Right forelimb (tissue), 1 donor: ENCODE data around the gene CEMIP2.

Experiments
- DNase-seq: peaks from one replicate; pipeline ENCODE4 v3.0.0-alpha.2; 2018

Gene CEMIP2

DNA sequence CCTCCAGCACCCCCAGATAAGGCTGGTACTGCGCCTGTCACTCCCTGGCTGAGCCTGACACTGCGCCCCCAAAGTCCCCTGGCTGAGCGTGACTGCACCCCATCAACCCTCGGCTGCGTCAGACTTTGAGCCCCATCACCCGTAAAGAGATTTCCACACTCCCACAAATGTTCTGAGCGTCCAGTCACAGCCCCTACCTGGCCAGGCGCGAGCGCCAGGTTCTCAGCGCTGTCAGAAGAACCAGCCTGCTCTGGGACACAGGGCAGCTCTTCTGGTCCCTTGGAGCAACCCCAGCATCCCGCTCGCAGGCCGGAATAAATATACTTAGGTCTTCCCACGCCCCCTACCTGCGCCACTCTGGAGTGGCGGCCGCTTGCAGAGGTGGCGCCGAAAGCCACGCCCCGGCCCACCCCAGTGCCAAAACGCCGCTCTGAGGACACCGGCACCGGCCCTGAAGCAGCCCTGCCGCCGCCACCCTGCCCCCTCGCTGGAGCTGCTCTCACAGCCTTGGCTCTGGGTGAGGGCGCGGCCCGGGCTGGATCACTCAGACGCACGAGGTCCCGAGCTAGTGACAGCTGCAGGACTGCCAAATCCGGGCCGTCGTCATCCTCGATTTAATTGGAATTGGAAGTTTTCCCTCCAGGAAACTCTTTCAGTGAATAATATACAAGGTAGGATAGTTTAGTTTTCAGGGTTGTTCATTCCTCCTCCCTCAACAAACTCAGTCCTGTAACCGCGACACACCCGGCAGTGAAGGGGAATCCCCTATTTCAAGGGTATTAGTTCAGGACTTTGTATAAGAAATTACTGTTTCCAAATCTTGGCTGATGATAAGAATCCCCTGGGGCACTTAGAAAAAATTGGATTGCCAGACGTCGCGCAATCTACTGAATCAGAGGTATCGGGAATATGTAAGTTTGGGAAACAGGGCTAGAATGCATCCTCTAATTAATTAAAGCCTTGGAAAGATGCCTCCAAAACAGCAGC is 1.2 kb upstream of the CEMIP2 start:
- peak; percentile 78 for DNase-seq

GRCh38 chr9:71767776-71768321 is 464 bp downstream of the CEMIP2 start:
- DNase-seq = no peak

- no peak for DNase-seq
Measured at GRCh38 chr9:71767163-71767775, 1.0 kb downstream of the CEMIP2 start.

DNA sequence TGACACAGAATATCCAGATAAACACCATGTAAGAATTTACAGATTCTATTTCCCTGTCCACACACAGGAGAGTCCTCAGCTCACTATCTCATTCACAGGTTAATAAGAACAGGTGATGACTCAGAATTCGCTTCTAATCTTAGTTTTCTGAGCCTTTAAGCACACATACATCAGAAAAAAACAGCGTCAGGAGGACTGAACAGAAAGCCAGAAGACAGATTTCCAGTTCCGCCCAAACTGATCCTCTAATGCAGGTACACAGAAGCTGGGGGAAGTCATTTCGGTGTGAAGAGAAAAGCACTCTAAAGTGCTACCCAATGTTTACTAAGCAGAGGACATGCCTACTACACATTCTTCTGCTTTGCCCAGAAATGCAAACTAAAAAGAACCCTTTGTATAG is 1.6 kb downstream of the CEMIP2 start:
- DNase-seq = no peak

GRCh38 chr9:71765693-71766092 is 2.6 kb downstream of the CEMIP2 start:
- no peak for DNase-seq

DNA sequence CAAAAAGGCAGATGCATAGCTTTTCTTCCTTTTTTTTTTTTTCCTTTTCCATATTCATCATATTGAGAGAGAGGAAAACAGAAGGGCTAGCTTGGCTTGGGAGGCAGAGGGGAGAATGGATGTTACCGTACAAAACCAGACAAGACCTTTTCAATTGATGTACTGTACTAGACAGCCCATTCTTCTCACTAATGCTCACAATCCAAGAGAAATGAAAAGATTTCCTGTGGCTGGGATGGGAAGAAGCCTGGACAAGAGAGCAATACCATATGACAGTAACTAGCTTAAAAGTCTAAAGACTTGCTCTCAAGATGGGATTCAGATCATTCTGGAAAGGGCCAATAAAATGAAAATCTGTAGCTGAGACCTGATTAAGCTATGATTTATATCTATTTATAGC is 3.4 kb downstream of the CEMIP2 start:
- no peak for DNase-seq

GRCh38 chr9:71764463-71764862 is 3.9 kb downstream of the CEMIP2 start:
- no peak for DNase-seq

DNA sequence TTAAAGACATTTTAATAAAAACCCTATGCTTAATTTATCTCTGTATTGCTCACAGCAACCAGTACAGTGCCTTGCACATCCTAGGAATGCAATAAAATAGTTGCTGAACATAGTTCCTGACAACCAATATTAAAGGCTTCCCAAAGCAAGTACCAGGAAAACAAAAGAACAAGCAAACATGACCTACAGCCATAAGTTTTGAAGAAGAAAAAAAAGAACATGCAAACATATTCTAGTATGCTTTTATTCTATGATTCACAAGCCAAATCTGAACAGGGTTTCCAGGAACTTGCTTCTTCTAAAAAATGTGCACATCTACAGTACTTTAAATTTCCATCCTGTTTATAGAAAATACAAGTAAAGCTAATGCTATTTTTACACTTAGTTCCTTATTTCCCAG is 4.5 kb downstream of the CEMIP2 start:
- DNase-seq = no peak

DNA sequence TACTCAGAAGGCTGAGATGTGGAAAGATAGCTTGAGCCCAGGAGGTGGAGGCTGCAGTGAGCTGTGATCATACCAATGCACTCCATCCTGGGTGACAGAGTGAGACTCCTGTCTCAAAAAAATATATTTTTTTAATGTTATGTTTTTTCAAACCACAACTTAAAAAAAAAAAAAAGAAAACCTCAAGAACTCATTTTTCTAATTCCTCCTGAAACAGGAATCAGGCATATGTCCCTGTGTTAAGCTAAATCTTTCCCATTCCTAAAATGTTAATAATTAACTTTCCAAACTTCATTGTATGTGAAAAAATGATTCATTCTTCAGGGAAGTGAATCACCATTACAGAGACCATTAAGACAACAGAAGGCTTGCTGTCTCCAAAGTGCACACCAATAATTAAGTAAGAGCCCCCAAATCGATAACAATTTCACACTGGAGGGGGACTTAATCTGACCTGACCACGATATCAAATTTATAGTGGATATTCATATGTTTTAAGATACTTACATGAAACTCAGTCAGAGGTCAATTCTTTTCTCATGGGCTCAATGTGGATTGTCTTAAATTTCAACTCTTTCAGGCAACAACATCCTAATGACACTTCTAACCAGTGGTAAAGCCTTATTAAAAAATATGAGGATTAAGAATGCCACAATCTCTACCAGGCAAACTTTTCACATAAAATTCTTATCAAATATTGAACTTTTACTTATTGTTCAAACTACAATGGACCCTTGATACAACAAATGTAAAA is 5.2 kb downstream of the CEMIP2 start:
- no peak for DNase-seq

DNA sequence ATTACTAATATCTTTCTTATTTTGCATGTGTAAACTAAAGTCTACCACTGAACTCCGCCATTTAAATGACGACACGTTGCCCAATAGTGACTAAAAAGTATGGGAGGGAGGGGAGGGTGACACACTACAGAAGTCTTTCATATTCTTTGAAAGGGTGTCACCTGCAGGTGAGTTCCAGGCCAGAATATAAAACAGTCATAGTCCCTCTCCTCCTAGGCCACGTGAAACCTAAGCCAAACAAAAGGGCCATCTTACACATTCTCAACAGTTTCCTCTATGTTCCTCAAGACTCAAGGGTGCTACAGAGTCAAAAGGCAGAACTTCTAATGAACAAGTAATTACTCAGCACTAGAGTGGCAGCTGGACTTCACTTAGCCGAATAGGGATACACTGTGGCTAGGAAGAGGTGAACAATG is 6.4 kb downstream of the CEMIP2 start:
- no peak for DNase-seq

- no peak for DNase-seq
Measured at GRCh38 chr9:71760901-71761300, 7.4 kb downstream of the CEMIP2 start.

GRCh38 chr9:71758785-71759184 is 9.5 kb downstream of the CEMIP2 start:
- DNase-seq = no peak

GRCh38 chr9:71758277-71758676 is 10.0 kb downstream of the CEMIP2 start:
- no peak for DNase-seq

- no peak for DNase-seq
Measured at GRCh38 chr9:71756753-71757152, 11.6 kb downstream of the CEMIP2 start.

- DNase-seq = no peak
Measured at GRCh38 chr9:71755869-71756268, 12.4 kb downstream of the CEMIP2 start.

DNA sequence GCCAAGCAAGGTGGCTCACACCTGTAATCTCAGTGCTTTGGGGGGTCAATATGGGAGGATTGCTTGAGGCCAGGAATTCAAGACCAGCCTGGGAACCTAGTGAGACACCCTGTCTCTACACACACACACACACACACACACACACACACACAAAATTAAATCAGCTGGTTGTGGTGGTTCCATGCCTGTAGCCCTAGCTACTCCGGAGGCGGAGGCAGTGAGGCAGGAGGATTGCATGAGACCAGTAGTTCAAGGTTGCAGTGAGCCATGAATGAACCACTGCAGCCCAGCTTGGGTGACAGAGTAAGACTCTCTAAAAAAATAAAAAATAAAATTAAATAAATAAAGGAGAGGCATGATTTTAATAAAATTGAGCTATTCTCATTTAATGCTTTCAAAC is 13.1 kb downstream of the CEMIP2 start:
- DNase-seq = no peak

DNA sequence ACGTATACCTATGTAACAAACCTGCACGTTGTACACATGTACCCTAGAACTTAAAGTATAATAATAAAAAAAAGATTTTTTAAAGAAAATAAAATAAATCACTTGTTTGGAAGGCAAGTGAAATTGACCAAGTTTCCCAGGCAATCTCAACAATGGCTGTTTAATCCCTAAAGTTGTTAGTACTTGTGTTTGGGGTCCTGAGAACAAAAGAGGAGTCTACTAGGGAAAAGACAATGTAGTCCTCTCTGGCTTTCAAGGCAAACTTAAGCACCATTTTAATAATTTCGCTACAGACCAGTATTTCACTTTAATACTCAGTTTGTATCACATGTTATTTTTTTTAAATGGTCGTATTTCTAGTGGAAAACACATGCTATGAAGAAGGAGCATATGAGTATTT is 14.2 kb downstream of the CEMIP2 start:
- DNase-seq = no peak

- DNase-seq = no peak
Measured at GRCh38 chr9:71752928-71753327, 15.4 kb downstream of the CEMIP2 start.

DNA sequence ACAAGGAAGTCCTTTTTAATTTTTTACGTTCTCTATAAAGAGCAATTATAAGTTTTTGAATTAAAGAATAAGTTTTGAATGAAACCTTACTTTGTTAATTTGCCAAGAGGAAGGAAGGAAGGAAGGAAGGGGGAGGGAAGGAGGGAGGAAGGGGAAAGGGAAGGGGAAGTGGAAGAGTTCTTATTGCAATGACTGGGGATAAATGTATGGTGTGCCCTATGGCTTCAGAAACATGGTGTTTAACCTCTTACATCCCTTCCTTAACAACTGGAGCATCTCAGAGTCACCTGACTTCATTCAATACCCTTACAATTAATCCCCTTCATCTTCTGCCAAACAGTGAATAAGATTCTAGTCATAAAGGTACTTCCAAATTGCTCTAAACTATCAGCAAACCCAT is 16.0 kb downstream of the CEMIP2 start:
- DNase-seq = no peak

DNA sequence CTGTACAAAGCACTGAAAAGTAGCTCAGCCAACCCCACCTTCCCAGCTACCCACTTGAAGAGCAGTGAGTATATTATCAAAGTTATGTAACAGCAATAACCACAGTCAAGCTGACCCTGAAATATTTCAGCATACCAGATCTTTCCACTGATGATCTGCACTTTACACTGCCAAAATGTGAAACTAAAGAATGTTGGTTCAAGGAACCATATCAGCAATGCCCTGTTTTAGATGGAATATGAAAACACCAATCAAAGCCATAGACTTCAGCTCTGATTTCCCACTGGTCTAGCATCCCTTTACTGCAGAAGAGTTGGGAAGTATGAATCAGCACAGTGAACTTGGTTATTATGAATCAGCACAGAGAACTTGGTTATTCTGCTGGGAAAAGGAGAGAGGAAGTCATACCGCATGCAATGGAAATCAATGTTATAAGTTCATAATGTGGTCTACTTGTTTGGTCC is 20.0 kb downstream of the CEMIP2 start:
- DNase-seq = no peak

GRCh38 chr9:71747576-71747975 is 20.7 kb downstream of the CEMIP2 start:
- no peak for DNase-seq

DNA sequence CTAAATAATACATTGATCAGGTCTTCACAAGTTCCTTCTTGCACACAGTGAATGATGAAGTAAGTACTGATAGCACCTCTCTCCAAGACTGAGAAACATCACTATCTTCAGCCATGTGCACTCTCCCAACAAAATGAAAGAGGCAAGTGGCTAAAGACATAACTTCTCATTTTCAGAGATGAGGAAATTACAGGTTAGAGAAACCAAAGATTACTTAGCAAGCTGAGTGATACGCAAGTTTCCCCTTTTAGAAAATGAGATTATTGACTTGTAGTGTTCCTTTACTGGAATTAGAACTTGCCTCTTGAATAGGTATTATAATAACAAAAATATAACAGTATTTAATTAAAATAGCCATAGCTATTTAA is 21.6 kb downstream of the CEMIP2 start:
- no peak for DNase-seq
